ENCODE results near the gene LRP11. TPM values are rescaled to one million over a fixed set of nuclear protein-coding genes. Genes with fewer than 3 reads are reported as not detected.
"Not testable (repeated sequence)": the region's sequence is repeated elsewhere in the genome, so short reads cannot be mapped to it uniquely, and the experiment has no call there.

LRP11 gene
- total RNA-seq, 1 donor from 2014 or later, result 3.7 TPM

- no peaks in the 10 kb centered on the region for H3K4me1 Mint-ChIP-seq
- H3K4me3 Mint-ChIP-seq, result no peak overlapping the region
- H3K27ac Mint-ChIP-seq, result no peak overlapping the region
- H3K36me3 Mint-ChIP-seq (ENCODE audit: low read depth), result no peaks in the 10 kb centered on the region
- peaks cover 6% of the 10 kb centered on the region for H3K9me3 Mint-ChIP-seq
- peaks cover 11% of the 10 kb centered on the region for H3K27me3 Mint-ChIP-seq
- no peak for DNase-seq
- intact Hi-C loops (cut with micrococcal nuclease), result no loop called here
Measured at GRCh38 chr6:149903938-149904611, 39.9 kb upstream of the LRP11 start.

- Mint-ChIP-seq H3K9me3 (no peaks in the 10 kb centered on the region), H3K36me3 (ENCODE audit: low read depth) (no peaks in the 10 kb centered on the region), H3K4me3 (no peak overlapping the region), H3K27me3 (peaks cover 10% of the 10 kb centered on the region), H3K4me1 (peaks cover 2% of the 10 kb centered on the region), H3K27ac (no peak overlapping the region)
- intact Hi-C loops (cut with micrococcal nuclease), result no loop called here
- DNase-seq, result no peak
Measured at GRCh38 chr6:149901444-149902140, 37.4 kb upstream of the LRP11 start.

GRCh38 chr6:149900620-149901443, 36.7 kb upstream of the LRP11 start:
- no peaks in the 10 kb centered on the region for H3K9me3 Mint-ChIP-seq
- H3K4me3 Mint-ChIP-seq, result no peak overlapping the region
- H3K27ac Mint-ChIP-seq, result no peak overlapping the region

GRCh38 chr6:149899926-149900619, 35.9 kb upstream of the LRP11 start:
- Mint-ChIP-seq H3K4me3 (no peak overlapping the region), H3K27ac (no peak overlapping the region), H3K4me1 (peaks cover 12% of the 10 kb centered on the region), H3K36me3 (ENCODE audit: low read depth) (no peaks in the 10 kb centered on the region), H3K27me3 (peaks cover 8% of the 10 kb centered on the region), H3K9me3 (no peaks in the 10 kb centered on the region)
- intact Hi-C loops (cut with micrococcal nuclease), result no loop called here
- DNase-seq, result no peak

More at GRCh38 chr6:149900620-149901443, 36.7 kb upstream of the LRP11 start:
- intact Hi-C loops (cut with micrococcal nuclease), result no loop called here
- DNase-seq, result no peak
- Mint-ChIP-seq H3K36me3 (ENCODE audit: low read depth) (no peaks in the 10 kb centered on the region), H3K4me1 (peaks cover 8% of the 10 kb centered on the region), H3K27me3 (peaks cover 8% of the 10 kb centered on the region)

- no peak overlapping the region for H3K4me3 Mint-ChIP-seq
- DNase-seq, result no peak
- intact Hi-C loops (cut with micrococcal nuclease), result no loop called here
- peaks cover 13% of the 10 kb centered on the region for H3K4me1 Mint-ChIP-seq
- peaks cover 9% of the 10 kb centered on the region for H3K27me3 Mint-ChIP-seq
- H3K9me3 Mint-ChIP-seq, result no peaks in the 10 kb centered on the region
- no peak overlapping the region for H3K27ac Mint-ChIP-seq
- no peaks in the 10 kb centered on the region for H3K36me3 Mint-ChIP-seq (ENCODE audit: low read depth)
Measured at GRCh38 chr6:149899486-149899885, 35.3 kb upstream of the LRP11 start.

- Mint-ChIP-seq H3K4me1 (peaks cover 13% of the 10 kb centered on the region), H3K36me3 (ENCODE audit: low read depth) (no peaks in the 10 kb centered on the region), H3K27ac (no peak overlapping the region), H3K4me3 (no peak overlapping the region), H3K9me3 (no peaks in the 10 kb centered on the region), H3K27me3 (peaks cover 14% of the 10 kb centered on the region)
- intact Hi-C loops (cut with micrococcal nuclease), result no loop called here
- no peak for DNase-seq
Measured at GRCh38 chr6:149898966-149899365, 34.8 kb upstream of the LRP11 start.

- peaks cover 15% of the 10 kb centered on the region for H3K27me3 Mint-ChIP-seq
- intact Hi-C loops (cut with micrococcal nuclease), result no loop called here
- H3K36me3 Mint-ChIP-seq (ENCODE audit: low read depth), result no peaks in the 10 kb centered on the region
- H3K4me1 Mint-ChIP-seq, result peaks cover 13% of the 10 kb centered on the region
- no peak within 1 kb of the TSS for H3K4me3 Mint-ChIP-seq
- DNase-seq, result no peak
- H3K27ac Mint-ChIP-seq, result no peak within 1 kb of the TSS
- H3K9me3 Mint-ChIP-seq, result no peaks in the 10 kb centered on the region
Measured at GRCh38 chr6:149897855-149898744, 33.9 kb upstream of the LRP11 start, which contains the start of gene RAET1E. RAET1E (minus strand) TSS chr6:149898113; CDS start chr6:149890901, 7,212 bp downstream.

- H3K4me3 Mint-ChIP-seq, result no peak overlapping the region
- no peaks in the 10 kb centered on the region for H3K36me3 Mint-ChIP-seq (ENCODE audit: low read depth)
- H3K27me3 Mint-ChIP-seq, result peaks cover 19% of the 10 kb centered on the region
- intact Hi-C loops (cut with micrococcal nuclease), result no loop called here
- H3K4me1 Mint-ChIP-seq, result peaks cover 15% of the 10 kb centered on the region
- no peaks in the 10 kb centered on the region for H3K9me3 Mint-ChIP-seq
- DNase-seq, result no peak
- no peak overlapping the region for H3K27ac Mint-ChIP-seq
Measured at GRCh38 chr6:149897015-149897697, 33.0 kb upstream of the LRP11 start.

- no peak overlapping the region for H3K27ac Mint-ChIP-seq
- no peak for DNase-seq
Measured at GRCh38 chr6:149896491-149896890, 32.3 kb upstream of the LRP11 start.

GRCh38 chr6:149895833-149896271, 31.7 kb upstream of the LRP11 start:
- peaks cover 15% of the 10 kb centered on the region for H3K4me1 Mint-ChIP-seq

More at GRCh38 chr6:149896491-149896890, 32.3 kb upstream of the LRP11 start:
- peaks cover 15% of the 10 kb centered on the region for H3K4me1 Mint-ChIP-seq
- H3K4me3 Mint-ChIP-seq, result no peak overlapping the region
- intact Hi-C loops (cut with micrococcal nuclease), result no loop called here
- H3K9me3 Mint-ChIP-seq, result no peaks in the 10 kb centered on the region
- no peaks in the 10 kb centered on the region for H3K36me3 Mint-ChIP-seq (ENCODE audit: low read depth)
- peaks cover 16% of the 10 kb centered on the region for H3K27me3 Mint-ChIP-seq

GRCh38 chr6:149895048-149895590, 31.0 kb upstream of the LRP11 start:
- Mint-ChIP-seq H3K36me3 (ENCODE audit: low read depth) (no peaks in the 10 kb centered on the region), H3K9me3 (no peaks in the 10 kb centered on the region), H3K4me3 (no peak overlapping the region), H3K27me3 (peaks cover 18% of the 10 kb centered on the region), H3K4me1 (peaks cover 15% of the 10 kb centered on the region), H3K27ac (no peak overlapping the region)
- DNase-seq, result no peak
- intact Hi-C loops (cut with micrococcal nuclease), result no loop called here

More at GRCh38 chr6:149895833-149896271, 31.7 kb upstream of the LRP11 start:
- Mint-ChIP-seq H3K36me3 (ENCODE audit: low read depth) (no peaks in the 10 kb centered on the region), H3K27me3 (peaks cover 18% of the 10 kb centered on the region), H3K9me3 (no peaks in the 10 kb centered on the region), H3K4me3 (peak overlapping the region; percentile 5), H3K27ac (no peak overlapping the region)
- intact Hi-C loops (cut with micrococcal nuclease), result no loop called here
- DNase-seq, result peak; percentile 62

- intact Hi-C loops (cut with micrococcal nuclease); DNase-seq; H3K27ac Mint-ChIP-seq; H3K4me3 Mint-ChIP-seq; H3K36me3 Mint-ChIP-seq (ENCODE audit: low read depth); H3K9me3 Mint-ChIP-seq: not testable (repeated sequence)
- H3K4me1 Mint-ChIP-seq, result peaks cover 15% of the 10 kb centered on the region
- peaks cover 30% of the 10 kb centered on the region for H3K27me3 Mint-ChIP-seq
Measured at GRCh38 chr6:149891864-149892263, 27.7 kb upstream of the LRP11 start.

Data from activated CD4-positive, alpha-beta T cell treated with anti-CD3 and anti-CD28 coated beads, Interleukin-2, amount 10 ng/mL, durations not matched to agents 24 days and 14 days (primary cell).